ENCODE measurements around the gene FGF14.
A peak's percentile ranks its signal among the peaks of the same experiment; 100 is the strongest.

Gene FGF14

GRCh38 chr13:101728021-101728420, 673.8 kb downstream of the FGF14 start:
- no peak for DNase-seq (ENCODE audit: low spot score)

DNA sequence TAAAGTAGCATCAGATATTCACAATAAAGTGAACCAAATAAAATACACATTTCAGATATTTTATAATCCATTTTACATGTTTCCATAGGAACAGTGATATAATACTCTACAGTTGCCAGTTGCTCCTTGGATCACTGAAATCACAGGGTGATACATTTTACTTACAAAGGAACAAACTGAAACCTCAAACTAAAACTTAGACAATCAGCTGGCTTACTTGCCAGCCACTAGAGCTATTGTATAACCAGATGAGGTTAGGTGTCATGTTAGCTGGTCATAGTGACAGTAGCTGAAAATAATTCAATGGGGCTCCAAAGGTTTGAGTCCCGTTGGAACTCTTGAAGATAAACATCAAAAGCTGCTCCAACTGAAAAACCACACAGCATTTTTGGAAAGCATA, 674.7 kb downstream of the FGF14 start:
- no peak for DNase-seq (ENCODE audit: low spot score)

- DNase-seq (ENCODE audit: low spot score): no peak
Measured at GRCh38 chr13:101726681-101727080, 675.2 kb downstream of the FGF14 start.

DNA sequence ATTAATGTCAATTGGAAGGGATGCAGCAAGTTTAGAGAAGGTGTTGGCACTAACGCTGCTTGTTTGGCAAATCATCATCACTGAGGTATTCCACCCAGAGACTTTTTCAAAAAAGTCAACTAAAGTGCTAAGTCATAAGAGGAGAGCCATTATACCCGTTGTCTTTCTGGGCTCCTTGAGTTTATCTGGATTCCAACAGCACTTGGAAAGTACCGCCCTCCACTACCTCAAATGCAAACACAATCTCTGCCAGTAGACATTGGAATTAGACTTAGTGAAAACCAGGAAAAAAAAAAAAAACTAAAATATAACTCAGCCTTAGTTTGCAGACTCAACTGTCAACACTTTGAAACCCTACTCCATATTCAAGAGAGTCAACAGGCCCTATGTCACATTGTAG, 683.4 kb downstream of the FGF14 start:
- DNase-seq (ENCODE audit: low spot score): no peak

- no peak for DNase-seq (ENCODE audit: low spot score)
Measured at GRCh38 chr13:101717353-101717752, 684.5 kb downstream of the FGF14 start.

DNA sequence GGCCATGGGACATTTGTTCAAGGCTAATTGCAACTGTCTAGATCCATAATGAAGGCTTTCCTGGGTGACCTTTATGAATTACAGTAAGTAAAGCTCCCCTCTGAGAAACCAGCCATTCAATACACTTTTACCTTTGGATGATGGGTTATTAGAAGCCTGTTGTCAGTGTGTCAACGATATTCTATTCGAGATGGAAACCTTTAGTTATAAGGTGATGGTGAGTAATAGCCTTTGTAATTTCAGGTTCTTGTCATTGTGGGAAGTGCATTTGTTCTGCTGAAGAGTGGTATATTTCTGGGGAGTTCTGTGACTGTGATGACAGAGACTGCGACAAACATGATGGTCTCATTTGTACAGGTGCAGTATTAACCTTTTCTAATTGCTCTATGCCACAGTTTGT, 687.7 kb downstream of the FGF14 start:
- no peak for DNase-seq (ENCODE audit: low spot score)

DNA sequence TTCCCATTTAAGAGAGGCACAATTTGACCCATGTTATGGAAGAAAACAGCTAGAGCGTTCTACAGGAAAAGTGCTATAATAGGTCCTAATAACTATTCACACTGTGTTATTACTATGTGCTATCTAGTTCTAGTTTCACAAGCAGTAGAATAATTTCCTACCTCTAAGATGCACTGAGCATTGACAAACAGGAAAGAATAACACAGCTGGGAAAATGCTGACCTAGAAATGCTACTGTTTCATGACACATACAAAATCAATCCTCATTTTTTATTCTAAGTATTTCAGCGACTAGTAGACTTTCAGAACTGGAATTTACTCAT, 689.9 kb downstream of the FGF14 start:
- DNase-seq (ENCODE audit: low spot score): no peak

DNA sequence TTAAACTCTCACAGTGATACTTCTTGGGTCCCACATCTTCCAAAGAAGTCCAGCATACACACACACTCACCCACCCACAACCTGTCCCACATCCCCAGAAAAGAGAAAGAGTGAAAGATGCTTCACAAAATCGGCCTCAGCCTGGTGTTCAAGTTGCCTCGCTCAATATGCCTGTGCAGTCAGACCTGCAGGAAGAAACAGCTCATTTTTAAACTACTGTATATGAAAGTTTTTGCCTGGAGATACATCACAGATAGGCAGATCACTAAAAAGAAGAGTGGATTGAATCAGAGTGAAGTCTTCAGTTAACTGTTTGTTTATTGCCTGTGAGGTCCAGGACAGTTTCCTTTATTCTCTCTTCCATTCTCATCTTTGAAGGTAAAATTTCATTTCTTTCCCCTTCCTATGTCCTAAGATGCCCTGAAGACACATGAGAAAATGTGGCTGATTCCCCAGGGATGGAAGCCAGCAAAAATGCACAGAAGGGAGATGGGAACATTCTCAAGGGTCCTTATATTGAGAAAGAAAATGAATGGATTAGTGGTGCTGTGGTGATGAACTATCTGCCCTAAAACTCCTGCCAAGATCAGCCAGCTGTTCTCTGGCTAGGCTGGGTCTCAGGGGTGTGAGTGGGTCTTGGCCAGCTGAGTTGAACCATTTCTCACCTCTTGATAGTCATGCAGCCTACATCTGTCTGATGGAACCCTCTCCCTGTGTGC, 690.4 kb downstream of the FGF14 start:
- DNase-seq (ENCODE audit: low spot score): no peak

- DNase-seq (ENCODE audit: low spot score): no peak
Measured at GRCh38 chr13:101709952-101710351, 691.9 kb downstream of the FGF14 start.

DNA sequence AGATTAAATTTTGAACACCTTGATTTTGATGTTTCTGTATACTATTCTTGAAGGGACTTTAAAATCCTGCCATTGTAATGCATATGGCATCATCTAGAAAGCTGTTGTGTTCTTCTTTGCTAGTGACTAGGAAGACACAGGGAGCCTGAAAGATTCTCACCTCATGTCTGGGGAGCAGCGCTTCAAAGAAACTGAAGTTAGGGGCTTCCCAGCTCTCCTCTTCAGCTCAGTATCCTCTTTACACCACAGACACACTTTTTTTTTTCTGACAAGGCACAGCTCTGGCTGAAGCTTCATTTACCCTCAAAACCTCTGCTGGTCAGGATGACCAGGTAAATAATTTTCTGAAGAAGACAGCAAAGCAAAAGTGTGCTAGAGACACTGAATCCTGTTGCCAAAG, 693.7 kb downstream of the FGF14 start:
- DNase-seq (ENCODE audit: low spot score): no peak

DNA sequence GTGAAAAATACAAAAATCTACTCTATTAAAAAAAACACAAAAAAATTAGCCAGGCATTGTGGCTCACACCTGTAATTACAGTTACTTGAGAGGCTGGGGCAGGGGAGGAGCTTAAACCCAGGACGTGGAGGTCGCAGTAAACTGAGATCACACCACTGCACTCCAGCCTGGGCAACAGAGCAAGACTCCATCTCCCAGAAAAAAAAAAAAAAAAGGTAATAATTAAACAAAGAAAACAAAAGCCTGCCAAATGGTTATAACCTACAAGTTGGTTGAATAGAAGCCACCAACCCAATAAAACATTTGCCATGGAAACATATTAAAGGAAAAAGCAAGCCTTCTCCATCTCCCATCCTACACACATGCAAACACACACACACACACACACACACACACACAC, 694.2 kb downstream of the FGF14 start:
- DNase-seq (ENCODE audit: low spot score): no peak

- peak; percentile 92 for DNase-seq (ENCODE audit: low spot score)
Measured at GRCh38 chr13:101706651-101707050, 695.2 kb downstream of the FGF14 start.

GRCh38 chr13:101703838-101704237, 698.0 kb downstream of the FGF14 start:
- DNase-seq (ENCODE audit: low spot score): peak; percentile 51

- no peak for DNase-seq (ENCODE audit: low spot score)
Measured at GRCh38 chr13:101703081-101703480, 698.8 kb downstream of the FGF14 start.

DNA sequence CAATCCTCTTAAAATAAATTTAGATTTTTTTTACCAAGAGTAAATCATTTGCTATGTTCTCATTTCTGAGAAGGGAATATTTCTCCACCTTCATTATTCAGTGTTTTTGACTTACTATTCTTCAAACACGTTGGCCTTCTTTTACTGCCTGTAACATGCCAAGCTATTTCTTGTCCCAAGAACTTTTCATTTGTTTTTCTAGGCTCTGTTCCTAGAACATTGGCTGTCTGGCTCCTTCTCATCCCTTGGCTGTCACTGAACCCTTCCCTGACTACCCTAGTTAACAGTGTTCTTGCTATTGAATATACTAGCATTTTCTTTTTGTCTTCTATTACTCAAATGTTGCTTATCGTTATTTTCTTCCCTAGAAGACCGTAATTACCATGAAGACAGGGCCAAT, 701.2 kb downstream of the FGF14 start:
- no peak for DNase-seq (ENCODE audit: low spot score)

GRCh38 chr13:101698400-101698799, 703.4 kb downstream of the FGF14 start:
- no peak for DNase-seq (ENCODE audit: low spot score)

- DNase-seq (ENCODE audit: low spot score): no peak
Measured at GRCh38 chr13:101697745-101698144, 704.1 kb downstream of the FGF14 start.

GRCh38 chr13:101695870-101696516, 705.9 kb downstream of the FGF14 start:
- no peak for DNase-seq (ENCODE audit: low spot score)

GRCh38 chr13:101691341-101691860, 710.4 kb downstream of the FGF14 start:
- no peak for DNase-seq (ENCODE audit: low spot score)

- no peak for DNase-seq (ENCODE audit: low spot score)
Measured at GRCh38 chr13:101690871-101691270, 711.0 kb downstream of the FGF14 start.

DNA sequence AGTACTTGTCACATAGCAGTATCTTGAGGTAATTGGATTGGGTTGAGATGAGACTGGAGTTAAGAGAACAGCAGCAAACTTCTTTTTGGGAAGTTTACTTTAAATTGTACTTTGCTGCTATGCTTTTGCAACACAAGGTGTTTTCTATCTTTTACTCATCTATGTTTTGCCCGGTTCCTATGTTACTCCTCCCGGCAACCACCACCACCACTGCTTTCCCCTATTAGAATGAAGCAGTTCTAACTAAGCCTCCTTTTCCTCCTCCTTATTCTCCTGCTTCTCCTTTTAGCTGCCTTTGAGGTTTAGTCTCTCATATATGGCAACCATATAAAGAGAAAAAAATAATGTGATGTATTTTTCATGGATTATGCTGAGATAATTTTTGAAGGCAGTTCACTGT, 715.8 kb downstream of the FGF14 start:
- no peak for DNase-seq (ENCODE audit: low spot score)

GRCh38 chr13:101681834-101682233, 720.0 kb downstream of the FGF14 start:
- no peak for DNase-seq (ENCODE audit: low spot score)

DNA sequence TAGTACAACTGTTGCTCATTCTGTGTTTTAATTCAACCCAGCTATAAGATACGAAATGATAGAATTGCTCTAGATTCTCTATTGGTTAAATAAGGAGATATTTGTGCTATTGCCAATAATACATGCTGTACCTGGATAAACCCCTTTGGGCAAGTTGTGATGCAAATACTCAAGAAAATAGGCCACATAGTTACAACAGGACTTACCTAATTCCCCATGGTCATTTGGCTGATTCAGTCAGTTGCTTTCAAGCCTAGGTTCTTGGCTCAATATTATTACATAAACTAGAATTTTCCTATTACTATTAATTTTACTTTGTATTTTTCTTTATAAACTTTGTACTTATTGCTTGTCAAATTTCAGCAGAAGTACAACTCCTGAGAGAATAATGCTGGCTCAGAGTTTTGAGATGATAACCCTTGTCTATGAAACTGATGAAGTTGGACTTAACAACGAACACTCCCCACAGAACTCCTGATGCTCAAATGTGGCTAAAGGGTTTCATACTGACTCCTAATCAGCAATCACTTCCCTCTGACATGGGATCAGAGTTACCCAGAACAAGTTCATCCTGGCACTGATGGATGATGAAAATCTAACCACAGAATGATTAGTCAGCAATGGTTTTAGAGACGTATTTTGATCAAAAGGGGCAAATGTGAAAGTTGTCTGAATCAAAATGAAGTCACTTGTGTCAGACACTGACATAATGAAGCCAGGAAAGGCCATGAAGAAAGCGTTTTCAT, 728.3 kb downstream of the FGF14 start:
- no peak for DNase-seq (ENCODE audit: low spot score)
